SH-SY5Y (cell line): ENCODE results near the gene SND1.

Source experiments
- GATA2 ChIP-seq: IDR thresholded peaks from 2 replicates; pipeline ENCODE4 v1.6.1; 2011; ENCODE audit warnings: mild to moderate bottlenecking, low read depth, low read length
- GATA3 ChIP-seq: IDR thresholded peaks from 2 replicates; pipeline ENCODE4 v1.6.1; 2011; ENCODE audit warnings: low read depth, mild to moderate bottlenecking, low read length, moderate library complexity

- TF ChIP-seq GATA3 (no peak), GATA2 (no peak)
These were observed 428.2 kb downstream of the SND1 start for GRCh38 chr7:128080169-128080568.
